IPS-11a (cell line): Measurements from ENCODE around the gene ADAR.

Experiments
- H3K4me3 ChIP-seq: one replicate; pipeline ENCODE4 v1.5.1; 2013; ENCODE audit warnings: low read depth, low read length, control low read depth

Gene ADAR

DNA sequence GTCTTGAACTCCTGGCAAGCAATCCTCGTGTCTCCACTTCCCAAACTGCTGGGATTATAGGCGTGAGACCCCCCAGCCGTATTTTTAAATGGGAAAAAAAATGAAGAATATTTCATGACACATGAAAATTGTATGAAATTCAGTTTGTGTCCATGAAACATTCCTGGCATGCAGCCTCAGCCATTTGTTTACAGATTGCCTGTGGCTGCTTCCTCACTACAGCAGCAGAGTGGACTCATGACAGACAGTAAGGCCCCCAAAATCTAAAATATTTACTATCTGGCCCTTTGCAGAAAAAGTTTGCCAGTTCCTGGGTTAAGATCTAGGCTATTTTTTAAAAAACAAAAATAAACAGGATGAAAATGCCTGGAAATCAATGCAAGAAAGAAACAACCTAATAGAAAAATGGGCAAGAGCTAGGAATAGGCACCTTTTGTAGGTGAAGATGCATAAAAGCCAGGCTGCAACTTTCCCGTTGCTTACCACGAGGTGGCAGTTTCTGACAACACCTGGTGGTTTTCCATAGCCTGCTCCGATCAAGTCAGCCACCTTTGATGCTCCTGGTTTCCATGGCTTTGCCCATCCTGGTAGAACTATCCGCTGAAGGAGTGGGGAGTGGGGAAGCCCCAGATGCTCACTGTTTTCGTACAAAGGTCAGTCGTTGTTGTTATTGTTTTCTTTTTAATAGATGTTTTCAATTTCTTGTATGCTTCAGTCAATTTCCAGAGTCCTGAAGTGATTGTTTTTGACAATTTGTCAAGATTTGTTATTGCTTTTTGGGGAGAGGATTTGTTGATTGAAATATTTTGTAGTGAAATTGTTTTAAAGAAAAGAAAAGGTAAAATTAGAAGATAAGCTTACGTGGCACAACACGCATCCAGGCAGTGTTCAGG, 73.8 kb downstream of the ADAR start:
- H3K4me3 ChIP-seq = no peak overlapping the region
